Esophagus muscularis mucosa (tissue), 3 donors: ENCODE data around the gene CENPVL1.
"Not testable (repeated sequence)": the region's sequence is repeated elsewhere in the genome, so short reads cannot be mapped to it uniquely, and the experiment has no call there.

Source experiments
- POLR2A ChIP-seq: fragments of 450-650 bp; IDR thresholded peaks from one replicate; pipeline ENCODE4 v1.6.1; 2017; ENCODE audit warnings: antibody characterized with exemption, moderate library complexity, mild to moderate bottlenecking, low read depth
- TF ChIP-seq, protein P1 (sequence below), 3 experiments: fragments of 200-600 bp in 2 of 3; fragments of 450-650 bp in 1 of 3; sonication (generic) in 2 of 3; IDR thresholded peaks; one replicate each; pipeline ENCODE4 v1.5.1; 2017 to 2019; ENCODE audit warnings: antibody characterized with exemption in 3 of 3, mild to moderate bottlenecking in 2 of 3, moderate library complexity in 1 of 3

DNA sequence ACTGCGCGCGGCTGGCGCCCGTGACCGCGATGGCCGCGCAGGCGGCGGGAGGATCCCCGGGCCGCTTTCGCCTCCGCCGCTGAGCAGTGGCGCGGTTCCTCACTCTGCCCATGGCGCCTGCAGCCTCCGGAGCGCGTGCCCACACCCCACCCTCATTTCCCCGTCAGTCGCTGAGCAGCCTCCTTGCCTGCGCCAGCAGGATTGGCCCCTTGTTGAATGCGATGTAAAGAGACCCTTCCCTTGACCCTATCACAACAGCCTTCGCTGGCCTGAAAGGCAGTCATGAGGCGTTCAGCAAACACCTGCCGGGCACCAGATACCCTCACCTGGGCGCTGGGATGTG lies 27.6 kb upstream of the CENPVL1 start, which contains the start of gene CENPVL2:
- TF ChIP-seq, protein P1, sequence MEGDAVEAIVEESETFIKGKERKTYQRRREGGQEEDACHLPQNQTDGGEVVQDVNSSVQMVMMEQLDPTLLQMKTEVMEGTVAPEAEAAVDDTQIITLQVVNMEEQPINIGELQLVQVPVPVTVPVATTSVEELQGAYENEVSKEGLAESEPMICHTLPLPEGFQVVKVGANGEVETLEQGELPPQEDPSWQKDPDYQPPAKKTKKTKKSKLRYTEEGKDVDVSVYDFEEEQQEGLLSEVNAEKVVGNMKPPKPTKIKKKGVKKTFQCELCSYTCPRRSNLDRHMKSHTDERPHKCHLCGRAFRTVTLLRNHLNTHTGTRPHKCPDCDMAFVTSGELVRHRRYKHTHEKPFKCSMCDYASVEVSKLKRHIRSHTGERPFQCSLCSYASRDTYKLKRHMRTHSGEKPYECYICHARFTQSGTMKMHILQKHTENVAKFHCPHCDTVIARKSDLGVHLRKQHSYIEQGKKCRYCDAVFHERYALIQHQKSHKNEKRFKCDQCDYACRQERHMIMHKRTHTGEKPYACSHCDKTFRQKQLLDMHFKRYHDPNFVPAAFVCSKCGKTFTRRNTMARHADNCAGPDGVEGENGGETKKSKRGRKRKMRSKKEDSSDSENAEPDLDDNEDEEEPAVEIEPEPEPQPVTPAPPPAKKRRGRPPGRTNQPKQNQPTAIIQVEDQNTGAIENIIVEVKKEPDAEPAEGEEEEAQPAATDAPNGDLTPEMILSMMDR (IDR thresholded peaks at IDR 0.05): not testable (repeated sequence)
- not testable (repeated sequence) for TF ChIP-seq POLR2A
